Measurements from ENCODE around the gene HDAC4. TPM values are rescaled to one million over a fixed set of nuclear protein-coding genes. Genes with fewer than 3 reads are reported as not detected.

HDAC4 gene
- total and polyA plus RNA-seq, 2 of the 4 experiments (the other 2 are of a cell fraction) = 4.1 to 7.2 TPM

- no peak overlapping the region for H3K4me2 ChIP-seq (ENCODE audit: low read depth, low read length)
- TF ChIP-seq FOS (IDR thresholded peaks at IDR 0.05; ENCODE audit: low read depth, low read length) (no peak), RAD21 (IDR thresholded peaks at IDR 0.05; ENCODE audit: low read length) (no peak), MAZ (IDR thresholded peaks at IDR 0.05; ENCODE audit: borderline replicate concordance, low read depth, low read length) (no peak), CEBPB (IDR thresholded peaks at IDR 0.05; ENCODE audit: low read depth, low read length) (no peak)
- no peak overlapping the region for H2AK5ac ChIP-seq (ENCODE audit: low read depth, low read length)
- intact Hi-C loops (cut with micrococcal nuclease) (no loop called here), dilution Hi-C loops (cut with HindIII; ENCODE audit: low sequenced_read_pairs, unreplicated experiment) (no loop called here), in situ Hi-C loops (cut with MboI; ENCODE audit: low sequenced_read_pairs) (no loop called here)
- H3K14ac ChIP-seq (replicated peaks; ENCODE audit: low read depth, low read length) = no peak overlapping the region
- no peak overlapping the region for H4K5ac ChIP-seq (ENCODE audit: low read depth, low read length)
- DNase-seq (no peak), ATAC-seq (ENCODE audit: low read depth) (no peak)
- H3K9ac ChIP-seq (ENCODE audit: low read depth, low read length) = no peak overlapping the region
- no peak overlapping the region for H3K4ac ChIP-seq (ENCODE audit: low read depth, low read length)
- H4K8ac ChIP-seq (ENCODE audit: low read depth in 2 of 2, low read length in 2 of 2) = no peak overlapping the region
- no peak overlapping the region for H3K27ac ChIP-seq (ENCODE audit: insufficient read depth, low read length)
- H4K91ac ChIP-seq (ENCODE audit: insufficient read depth, low read depth, low read length) = no peak overlapping the region
- no peak overlapping the region for H2AK9ac ChIP-seq (replicated peaks; ENCODE audit: low read depth, low read length, poor library complexity)
- WGBS, 2 experiments (ENCODE audit: extremely low coverage in 2 of 2, insufficient read length in 1 of 2) = no CpG with 5 or more reads among the region's 6 CpGs
- POLR2A ChIA-PET (ENCODE audit: unreplicated experiment) = no interaction called here
- H3K18ac ChIP-seq (ENCODE audit: low read depth, low read length) = no peak overlapping the region
- peaks cover 11% of the 10 kb centered on the region for H3K27me3 ChIP-seq (ENCODE audit: control insufficient read depth, insufficient read depth, low read length)
- H4K20me1 ChIP-seq (ENCODE audit: insufficient read depth, low read length) = no peaks in the 10 kb centered on the region
- no peak overlapping the region for H3K4me3 ChIP-seq (ENCODE audit: insufficient read depth, low read depth, low read length)
- no peaks in the 10 kb centered on the region; the same call in 1 of the 2 replicates for H3K4me1 ChIP-seq (ENCODE audit: control insufficient read depth, insufficient read depth, low read length)
- no peak overlapping the region for H2BK15ac ChIP-seq (ENCODE audit: low read depth, low read length)
- H3K56ac ChIP-seq (ENCODE audit: extremely low read depth, insufficient read depth, low read length) = no peak overlapping the region
- no TSS peak for BruUV-seq (replicated peaks)
- no peaks in the 10 kb centered on the region for H3K79me1 ChIP-seq (ENCODE audit: low read depth in 1 of 2, low read length in 2 of 2)
- no peak overlapping the region for H2BK120ac ChIP-seq (ENCODE audit: low read depth, low read length)
- no peak overlapping the region for H2BK20ac ChIP-seq (ENCODE audit: low read depth, low read length)
- no peak overlapping the region for H2AFZ ChIP-seq (replicated peaks; ENCODE audit: low read length, poor library complexity)
- no peak overlapping the region for H2BK5ac ChIP-seq (ENCODE audit: low read depth, low read length, poor library complexity, severe bottlenecking)
- H3K9me1 ChIP-seq (ENCODE audit: insufficient read depth, low read length) = no peaks in the 10 kb centered on the region
- peaks cover 2% of the 10 kb centered on the region; the same call in 1 of the 2 replicates for H3K9me3 ChIP-seq (ENCODE audit: control insufficient read depth, insufficient read depth, low read length)
- no peak overlapping the region for H3K23ac ChIP-seq (ENCODE audit: low read depth, low read length)
- H3K36me3 ChIP-seq (ENCODE audit: control insufficient read depth, insufficient read depth, low read length) = no peaks in the 10 kb centered on the region
- CTCF ChIA-PET = no interaction called here
Observed at GRCh38 chr2:239445771-239446524, 45.1 kb upstream of the HDAC4 start.

Data from IMR-90 (cell line).